HepG2 (cell line): ENCODE results near the gene USP5. TPM values are rescaled to one million over a fixed set of nuclear protein-coding genes. Genes with fewer than 3 reads are reported as not detected.

Experiments
- FOSL2 ChIP-seq: sonication (generic); formaldehyde crosslinking; IDR thresholded peaks from 2 replicates; pipeline ENCODE4 v1.4.0; 2020; ENCODE audit warnings: missing genetic modification reagents
- KDM2A ChIP-seq: sonication (generic); formaldehyde crosslinking; IDR thresholded peaks from 2 replicates; pipeline ENCODE4 v1.4.0; 2020; ENCODE audit warnings: low read depth, missing genetic modification reagents, borderline replicate concordance
- KLF12 ChIP-seq: sonication (generic); formaldehyde crosslinking; IDR thresholded peaks from 2 replicates; pipeline ENCODE4 v1.4.0; 2020; ENCODE audit warnings: missing genetic modification reagents, borderline replicate concordance
- MTA1 ChIP-seq: sonication (generic); formaldehyde crosslinking; IDR thresholded peaks from 2 replicates; pipeline ENCODE4 v1.4.0; 2020; ENCODE audit warnings: missing genetic modification reagents, mild to moderate bottlenecking, borderline replicate concordance
- RFX3 ChIP-seq: IDR thresholded peaks from 2 replicates; pipeline ENCODE4 v1.6.1; 2016; ENCODE audit warnings: missing biosample characterization, missing genetic modification reagents
- RNF2 ChIP-seq: fragments of 450-650 bp; conservative IDR thresholded peaks from 2 replicates; pipeline ENCODE4 v1.6.1; 2016; ENCODE audit warnings: low read depth
- SNAI1 ChIP-seq: sonication (generic); formaldehyde crosslinking; IDR thresholded peaks from 2 replicates; pipeline ENCODE4 v1.5.0; 2020; ENCODE audit warnings: mild to moderate bottlenecking, missing genetic modification reagents, borderline replicate concordance
- TBL1XR1 ChIP-seq: fragments of 150-350 bp; IDR thresholded peaks from 2 replicates; pipeline ENCODE4 v1.6.1; 2014; ENCODE audit warnings: borderline replicate concordance, low read length; ENCODE audit not compliant: partially characterized antibody
- TCF12 ChIP-seq, 2 experiments: fragments of 450-650 bp in 1 of 2; sonication (generic) in 1 of 2; formaldehyde crosslinking in 1 of 2; IDR thresholded peaks; 2 replicates each; pipeline versions ENCODE4 v1.6.1 to v1.8.0; 2017 to 2022; ENCODE audit warnings: antibody characterized with exemption in 1 of 2, mild to moderate bottlenecking in 1 of 2, missing genetic modification reagents in 1 of 2, moderate library complexity in 1 of 2
- THRA ChIP-seq: sonication (generic); formaldehyde crosslinking; IDR thresholded peaks from 2 replicates; pipeline ENCODE4 v1.4.0; 2020; ENCODE audit warnings: missing genetic modification reagents, borderline replicate concordance
- ZC3H4 ChIP-seq: sonication (generic); formaldehyde crosslinking; IDR thresholded peaks from 2 replicates; pipeline ENCODE4 v1.4.0; 2020; ENCODE audit warnings: missing genetic modification reagents, borderline replicate concordance
- ZNF234 ChIP-seq: sonication (generic); formaldehyde crosslinking; conservative IDR thresholded peaks from 2 replicates; pipeline ENCODE4 v1.5.1; 2020; ENCODE audit warnings: mild to moderate bottlenecking, missing genetic modification reagents
- ZNF563 ChIP-seq: sonication (generic); formaldehyde crosslinking; IDR thresholded peaks from 2 replicates; pipeline ENCODE4 v1.8.0; 2022; ENCODE audit warnings: mild to moderate bottlenecking, moderate library complexity, missing genetic modification reagents
- ZNF737 ChIP-seq: sonication (generic); formaldehyde crosslinking; IDR thresholded peaks from 2 replicates; pipeline ENCODE4 v1.5.0; 2020; ENCODE audit warnings: missing genetic modification reagents, mild to moderate bottlenecking, borderline replicate concordance
- ZNF781 ChIP-seq: sonication (generic); formaldehyde crosslinking; IDR thresholded peaks from 2 replicates; pipeline ENCODE4 v1.5.1; 2020; ENCODE audit warnings: borderline replicate concordance, mild to moderate bottlenecking, missing genetic modification reagents; ENCODE audit errors: not compliant biosample characterization
- polyA plus RNA-seq, 8 experiments: library from polyadenylated mRNA; depleted of rRNA in 3 of 8; stranded (reverse) in 7 of 8; unstranded in 1 of 8; fragments of >200 nt; fragmentation: Illumina TruSeq in 4 of 8; extraction: Trizol in 4 of 8; gene quantifications; 2 replicates each; pipeline versions ENCODE4 v1.2.1 to v1.2.3, GENCODE V29; 2011 to 2016; ENCODE audit warnings: low read depth in 4 of 8, missing spikeins in 1 of 8, mixed read lengths in 1 of 8; ENCODE audit not compliant: insufficient read depth in 1 of 8
- total RNA-seq, 5 experiments: library from RNA; depleted of rRNA; stranded (reverse); fragments of >200 nt; fragmentation: Illumina TruSeq; extraction: Trizol; gene quantifications; 2 replicates each; pipeline ENCODE4 v1.2.3, GENCODE V29; 2016; ENCODE audit warnings: low read depth in 1 of 5
- TF ChIP-seq, protein P1 (sequence below): fragments of 450-650 bp; IDR thresholded peaks from 2 replicates; pipeline ENCODE4 v1.6.1; 2017
- TF ChIP-seq, protein P2 (sequence below): sonication (generic); formaldehyde crosslinking; IDR thresholded peaks from 2 replicates; pipeline ENCODE4 v1.8.1; 2022; ENCODE audit warnings: mild to moderate bottlenecking, missing genetic modification reagents
- TF ChIP-seq, protein P3 (sequence below): sonication (generic); formaldehyde crosslinking; IDR thresholded peaks from 2 replicates; pipeline ENCODE4 v1.4.0; 2020; ENCODE audit warnings: missing genetic modification reagents, mild to moderate bottlenecking, borderline replicate concordance

The USP5 gene
- total and polyA plus RNA-seq, 2 of the 13 experiments (the other 11 are each of a cell fraction or from before 2014, with no cell fraction given): 39.6 to 56.0 TPM

DNA sequence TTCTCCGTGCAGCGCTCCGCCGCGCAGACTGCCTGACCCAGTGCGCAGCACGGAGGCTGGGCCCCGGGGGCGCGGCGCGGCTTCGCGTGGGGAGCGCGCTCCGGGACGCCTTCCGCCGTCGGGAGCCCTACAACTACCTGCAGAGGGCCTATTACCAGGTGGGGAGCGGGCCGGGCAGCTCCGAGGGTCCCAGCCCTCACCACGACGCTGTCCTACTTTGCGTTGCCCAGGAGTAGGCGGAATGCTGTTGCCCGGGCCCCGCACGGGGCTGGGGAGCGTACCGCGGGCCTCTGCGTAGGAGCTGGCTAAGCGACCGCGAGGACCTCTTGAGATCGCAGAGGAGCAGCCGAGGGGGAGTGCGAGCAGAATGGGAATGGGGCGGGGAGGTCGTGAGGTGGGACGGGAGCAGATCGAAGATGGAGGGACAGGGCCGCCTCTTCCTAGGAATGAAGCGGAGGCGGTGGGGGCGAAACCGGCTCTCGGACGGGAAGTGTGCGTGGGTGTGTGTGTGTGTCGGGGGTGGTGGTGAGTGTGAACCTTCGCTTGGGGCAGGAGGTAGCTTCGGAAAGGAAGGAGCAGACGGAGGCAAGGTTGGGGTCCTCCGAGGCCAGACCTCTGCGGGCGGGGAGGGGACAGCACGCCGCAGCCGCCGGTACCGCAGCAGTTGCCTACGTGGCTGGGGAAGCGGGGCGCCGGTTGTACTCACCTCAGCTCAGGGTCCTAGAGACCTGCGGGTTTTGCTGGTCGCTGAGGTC, 23.0 kb upstream of the USP5 start (continued):
- no peak for TF ChIP-seq TCF12 (IDR thresholded peaks at IDR 0.05)
- TF ChIP-seq TCF12 (CRISPR knock-in tag; IDR thresholded peaks at IDR 0.05): peak; percentile 57; the same call in 1 of the 2 replicates
- TF ChIP-seq SNAI1 (CRISPR knock-in tag): 0 out of 2 replicates have a peak, but pooled peaks have one; percentile 79
- TF ChIP-seq TBL1XR1: no peak
- TF ChIP-seq, protein P1, sequence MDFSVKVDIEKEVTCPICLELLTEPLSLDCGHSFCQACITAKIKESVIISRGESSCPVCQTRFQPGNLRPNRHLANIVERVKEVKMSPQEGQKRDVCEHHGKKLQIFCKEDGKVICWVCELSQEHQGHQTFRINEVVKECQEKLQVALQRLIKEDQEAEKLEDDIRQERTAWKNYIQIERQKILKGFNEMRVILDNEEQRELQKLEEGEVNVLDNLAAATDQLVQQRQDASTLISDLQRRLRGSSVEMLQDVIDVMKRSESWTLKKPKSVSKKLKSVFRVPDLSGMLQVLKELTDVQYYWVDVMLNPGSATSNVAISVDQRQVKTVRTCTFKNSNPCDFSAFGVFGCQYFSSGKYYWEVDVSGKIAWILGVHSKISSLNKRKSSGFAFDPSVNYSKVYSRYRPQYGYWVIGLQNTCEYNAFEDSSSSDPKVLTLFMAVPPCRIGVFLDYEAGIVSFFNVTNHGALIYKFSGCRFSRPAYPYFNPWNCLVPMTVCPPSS: no peak
- no peak for TF ChIP-seq THRA
- TF ChIP-seq MTA1 (CRISPR knock-in tag): no peak
- no peak for TF ChIP-seq RNF2
- no peak for TF ChIP-seq KLF12 (CRISPR knock-in tag)
- TF ChIP-seq KDM2A (CRISPR knock-in tag): peak; percentile 55
- TF ChIP-seq ZNF234: no peak
- TF ChIP-seq ZC3H4 (CRISPR knock-in tag): peak; percentile 87
- no peak for TF ChIP-seq FOSL2
- TF ChIP-seq, protein P2, sequence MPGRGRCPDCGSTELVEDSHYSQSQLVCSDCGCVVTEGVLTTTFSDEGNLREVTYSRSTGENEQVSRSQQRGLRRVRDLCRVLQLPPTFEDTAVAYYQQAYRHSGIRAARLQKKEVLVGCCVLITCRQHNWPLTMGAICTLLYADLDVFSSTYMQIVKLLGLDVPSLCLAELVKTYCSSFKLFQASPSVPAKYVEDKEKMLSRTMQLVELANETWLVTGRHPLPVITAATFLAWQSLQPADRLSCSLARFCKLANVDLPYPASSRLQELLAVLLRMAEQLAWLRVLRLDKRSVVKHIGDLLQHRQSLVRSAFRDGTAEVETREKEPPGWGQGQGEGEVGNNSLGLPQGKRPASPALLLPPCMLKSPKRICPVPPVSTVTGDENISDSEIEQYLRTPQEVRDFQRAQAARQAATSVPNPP (CRISPR knock-in tag): no peak
- 0 out of 2 replicates have a peak, but pooled peaks have one; percentile 23 for TF ChIP-seq ZNF563
- TF ChIP-seq ZNF781: no peak
- TF ChIP-seq RFX3 (CRISPR knock-in tag): no peak
- TF ChIP-seq ZNF737: no peak
- TF ChIP-seq, protein P3, sequence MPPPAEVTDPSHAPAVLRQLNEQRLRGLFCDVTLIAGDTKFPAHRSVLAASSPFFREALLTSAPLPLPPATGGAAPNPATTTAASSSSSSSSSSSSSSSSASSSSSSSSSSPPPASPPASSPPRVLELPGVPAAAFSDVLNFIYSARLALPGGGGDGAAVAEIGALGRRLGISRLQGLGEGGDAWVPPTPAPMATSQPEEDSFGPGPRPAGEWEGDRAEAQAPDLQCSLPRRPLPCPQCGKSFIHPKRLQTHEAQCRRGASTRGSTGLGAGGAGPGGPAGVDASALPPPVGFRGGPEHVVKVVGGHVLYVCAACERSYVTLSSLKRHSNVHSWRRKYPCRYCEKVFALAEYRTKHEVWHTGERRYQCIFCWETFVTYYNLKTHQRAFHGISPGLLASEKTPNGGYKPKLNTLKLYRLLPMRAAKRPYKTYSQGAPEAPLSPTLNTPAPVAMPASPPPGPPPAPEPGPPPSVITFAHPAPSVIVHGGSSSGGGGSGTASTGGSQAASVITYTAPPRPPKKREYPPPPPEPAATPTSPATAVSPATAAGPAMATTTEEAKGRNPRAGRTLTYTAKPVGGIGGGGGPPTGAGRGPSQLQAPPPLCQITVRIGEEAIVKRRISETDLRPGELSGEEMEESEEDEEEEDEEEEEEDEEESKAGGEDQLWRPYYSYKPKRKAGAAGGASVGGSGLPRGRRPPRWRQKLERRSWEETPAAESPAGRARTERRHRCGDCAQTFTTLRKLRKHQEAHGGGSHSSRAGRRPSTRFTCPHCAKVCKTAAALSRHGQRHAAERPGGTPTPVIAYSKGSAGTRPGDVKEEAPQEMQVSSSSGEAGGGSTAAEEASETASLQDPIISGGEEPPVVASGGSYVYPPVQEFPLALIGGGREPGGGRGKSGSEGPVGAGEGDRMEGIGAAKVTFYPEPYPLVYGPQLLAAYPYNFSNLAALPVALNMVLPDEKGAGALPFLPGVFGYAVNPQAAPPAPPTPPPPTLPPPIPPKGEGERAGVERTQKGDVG (CRISPR knock-in tag): no peak
